ENCODE measurements around the gene ARAP2.

DNA sequence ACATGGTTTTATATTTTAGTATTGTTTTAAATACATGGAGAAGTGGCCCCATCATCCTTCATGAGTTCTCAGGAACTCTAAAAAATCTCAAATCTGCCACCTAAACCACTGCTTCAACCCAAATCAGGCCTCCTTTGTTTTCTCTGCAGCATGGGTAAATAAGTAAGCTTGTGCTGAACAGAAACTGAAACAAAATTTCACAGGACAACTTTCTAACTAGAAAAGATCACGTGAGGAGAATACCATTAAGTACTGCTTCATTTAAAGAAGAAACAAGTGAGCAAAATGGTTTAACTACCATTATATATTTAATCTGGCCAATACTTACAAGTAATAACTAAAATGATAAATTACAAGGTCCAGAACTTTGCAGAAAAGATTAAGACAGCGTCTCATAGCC is 2.5 kb downstream of the ARAP2 start:
- TF ChIP-seq, protein P1, sequence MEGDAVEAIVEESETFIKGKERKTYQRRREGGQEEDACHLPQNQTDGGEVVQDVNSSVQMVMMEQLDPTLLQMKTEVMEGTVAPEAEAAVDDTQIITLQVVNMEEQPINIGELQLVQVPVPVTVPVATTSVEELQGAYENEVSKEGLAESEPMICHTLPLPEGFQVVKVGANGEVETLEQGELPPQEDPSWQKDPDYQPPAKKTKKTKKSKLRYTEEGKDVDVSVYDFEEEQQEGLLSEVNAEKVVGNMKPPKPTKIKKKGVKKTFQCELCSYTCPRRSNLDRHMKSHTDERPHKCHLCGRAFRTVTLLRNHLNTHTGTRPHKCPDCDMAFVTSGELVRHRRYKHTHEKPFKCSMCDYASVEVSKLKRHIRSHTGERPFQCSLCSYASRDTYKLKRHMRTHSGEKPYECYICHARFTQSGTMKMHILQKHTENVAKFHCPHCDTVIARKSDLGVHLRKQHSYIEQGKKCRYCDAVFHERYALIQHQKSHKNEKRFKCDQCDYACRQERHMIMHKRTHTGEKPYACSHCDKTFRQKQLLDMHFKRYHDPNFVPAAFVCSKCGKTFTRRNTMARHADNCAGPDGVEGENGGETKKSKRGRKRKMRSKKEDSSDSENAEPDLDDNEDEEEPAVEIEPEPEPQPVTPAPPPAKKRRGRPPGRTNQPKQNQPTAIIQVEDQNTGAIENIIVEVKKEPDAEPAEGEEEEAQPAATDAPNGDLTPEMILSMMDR (IDR thresholded peaks at IDR 0.05; ENCODE audit: borderline replicate concordance, extremely low read depth, low read length, poor library complexity, severe bottlenecking), result no peak
- TF ChIP-seq EZH2 (IDR thresholded peaks at IDR 0.05; ENCODE audit: borderline replicate concordance, low read depth, low read length, severe bottlenecking), result no peak

All from DND-41 (cell line).